Measurements from ENCODE around the gene OOSP1.

OOSP1 gene

GRCh38 chr11:59957094-59957493 lies 18.9 kb downstream of the OOSP1 start:
- H3K36me3 ChIP-seq (ENCODE audit: control insufficient read depth in 5 of 5, insufficient read depth in 5 of 5, low read length in 5 of 5): no peaks in the 10 kb centered on the region
- H3K4me1 ChIP-seq (ENCODE audit: control insufficient read depth in 5 of 5, insufficient read depth in 5 of 5, low read length in 5 of 5): no peaks in the 10 kb centered on the region
- H3K27me3 ChIP-seq (ENCODE audit: control insufficient read depth in 5 of 5, insufficient read depth in 4 of 5, low read length in 5 of 5): no peaks in the 10 kb centered on the region
- no peaks in the 10 kb centered on the region for H3K9me3 ChIP-seq (ENCODE audit: control insufficient read depth in 5 of 5, low read length in 5 of 5)
- H3K9ac ChIP-seq (ENCODE audit: low read length in 5 of 5): no peak overlapping the region
- no peak overlapping the region for H3K27ac ChIP-seq (ENCODE audit: low read depth, low read length)
- H3K4me3 ChIP-seq (ENCODE audit: low read depth in 1 of 5, low read length in 5 of 5): no peak overlapping the region

GRCh38 chr11:59960502-59961381 lies 22.5 kb downstream of the OOSP1 start:
- no peak overlapping the region for H3K4me3 ChIP-seq (ENCODE audit: low read depth in 1 of 5, low read length in 5 of 5)
- no peak overlapping the region for H3K27ac ChIP-seq (ENCODE audit: low read depth, low read length)
- H3K36me3 ChIP-seq (ENCODE audit: control insufficient read depth in 5 of 5, insufficient read depth in 5 of 5, low read length in 5 of 5): no peaks in the 10 kb centered on the region
- no peaks in the 10 kb centered on the region for H3K4me1 ChIP-seq (ENCODE audit: control insufficient read depth in 5 of 5, insufficient read depth in 5 of 5, low read length in 5 of 5)
- no peak overlapping the region for H3K9ac ChIP-seq (ENCODE audit: low read length in 5 of 5)
- H3K27me3 ChIP-seq (ENCODE audit: control insufficient read depth in 5 of 5, insufficient read depth in 4 of 5, low read length in 5 of 5): no peaks in the 10 kb centered on the region
- H3K9me3 ChIP-seq (ENCODE audit: control insufficient read depth in 5 of 5, low read length in 5 of 5): no peaks in the 10 kb centered on the region

- no peaks in the 10 kb centered on the region for H3K27me3 ChIP-seq (ENCODE audit: control insufficient read depth in 5 of 5, insufficient read depth in 4 of 5, low read length in 5 of 5)
- no peak overlapping the region for H3K27ac ChIP-seq (ENCODE audit: low read depth, low read length)
- no peaks in the 10 kb centered on the region for H3K36me3 ChIP-seq (ENCODE audit: control insufficient read depth in 5 of 5, insufficient read depth in 5 of 5, low read length in 5 of 5)
- no peak overlapping the region for H3K9ac ChIP-seq (ENCODE audit: low read length in 5 of 5)
- no peak overlapping the region for H3K4me3 ChIP-seq (ENCODE audit: low read depth in 1 of 5, low read length in 5 of 5)
- H3K4me1 ChIP-seq (ENCODE audit: control insufficient read depth in 5 of 5, insufficient read depth in 5 of 5, low read length in 5 of 5): no peaks in the 10 kb centered on the region
- H3K9me3 ChIP-seq (ENCODE audit: control insufficient read depth in 5 of 5, low read length in 5 of 5): no peaks in the 10 kb centered on the region
Observed at GRCh38 chr11:59962107-59962482, 23.9 kb downstream of the OOSP1 start.

GRCh38 chr11:59963733-59964132 lies 25.5 kb downstream of the OOSP1 start, which contains the start of gene OOSP4A:
Gene OOSP4A (plus strand): TSS chr11:59964033. CDS start chr11:59964033, 0 bp downstream.
- Histone ChIP-seq H3K4me1 (ENCODE audit: control insufficient read depth in 5 of 5, insufficient read depth in 5 of 5, low read length in 5 of 5) (no peaks in the 10 kb centered on the region), H3K27ac (ENCODE audit: low read depth, low read length) (no peak within 1 kb of the TSS), H3K27me3 (ENCODE audit: control insufficient read depth in 5 of 5, insufficient read depth in 4 of 5, low read length in 5 of 5) (no peaks in the 10 kb centered on the region), H3K4me3 (ENCODE audit: low read depth in 1 of 5, low read length in 5 of 5) (no peak within 1 kb of the TSS), H3K36me3 (ENCODE audit: control insufficient read depth in 5 of 5, insufficient read depth in 5 of 5, low read length in 5 of 5) (no peaks in the 10 kb centered on the region), H3K9me3 (ENCODE audit: control insufficient read depth in 5 of 5, low read length in 5 of 5) (no peaks in the 10 kb centered on the region), H3K9ac (ENCODE audit: low read length in 5 of 5) (no peak within 1 kb of the TSS)

- Histone ChIP-seq H3K36me3 (ENCODE audit: control insufficient read depth in 5 of 5, insufficient read depth in 5 of 5, low read length in 5 of 5) (no peaks in the 10 kb centered on the region), H3K27me3 (ENCODE audit: control insufficient read depth in 5 of 5, insufficient read depth in 4 of 5, low read length in 5 of 5) (no peaks in the 10 kb centered on the region), H3K9me3 (ENCODE audit: control insufficient read depth in 5 of 5, low read length in 5 of 5) (no peaks in the 10 kb centered on the region), H3K4me1 (ENCODE audit: control insufficient read depth in 5 of 5, insufficient read depth in 5 of 5, low read length in 5 of 5) (no peaks in the 10 kb centered on the region), H3K4me3 (ENCODE audit: low read depth in 1 of 5, low read length in 5 of 5) (no peak overlapping the region), H3K9ac (ENCODE audit: low read length in 5 of 5) (no peak overlapping the region), H3K27ac (ENCODE audit: low read depth, low read length) (no peak overlapping the region)
Observed at GRCh38 chr11:59965424-59965823, 27.2 kb downstream of the OOSP1 start.

GRCh38 chr11:59966201-59966600 lies 28.0 kb downstream of the OOSP1 start:
- Histone ChIP-seq H3K4me1 (ENCODE audit: control insufficient read depth in 5 of 5, insufficient read depth in 5 of 5, low read length in 5 of 5) (no peaks in the 10 kb centered on the region), H3K27me3 (ENCODE audit: control insufficient read depth in 5 of 5, insufficient read depth in 4 of 5, low read length in 5 of 5) (no peaks in the 10 kb centered on the region), H3K4me3 (ENCODE audit: low read depth in 1 of 5, low read length in 5 of 5) (no peak overlapping the region), H3K27ac (ENCODE audit: low read depth, low read length) (no peak overlapping the region), H3K36me3 (ENCODE audit: control insufficient read depth in 5 of 5, insufficient read depth in 5 of 5, low read length in 5 of 5) (no peaks in the 10 kb centered on the region), H3K9ac (ENCODE audit: low read length in 5 of 5) (no peak overlapping the region), H3K9me3 (ENCODE audit: control insufficient read depth in 5 of 5, low read length in 5 of 5) (no peaks in the 10 kb centered on the region)

- Histone ChIP-seq H3K4me3 (ENCODE audit: low read depth in 1 of 5, low read length in 5 of 5) (no peak overlapping the region), H3K27ac (ENCODE audit: low read depth, low read length) (no peak overlapping the region), H3K9me3 (ENCODE audit: control insufficient read depth in 5 of 5, low read length in 5 of 5) (no peaks in the 10 kb centered on the region), H3K27me3 (ENCODE audit: control insufficient read depth in 5 of 5, insufficient read depth in 4 of 5, low read length in 5 of 5) (no peaks in the 10 kb centered on the region), H3K9ac (ENCODE audit: low read length in 5 of 5) (no peak overlapping the region), H3K36me3 (ENCODE audit: control insufficient read depth in 5 of 5, insufficient read depth in 5 of 5, low read length in 5 of 5) (no peaks in the 10 kb centered on the region), H3K4me1 (ENCODE audit: control insufficient read depth in 5 of 5, insufficient read depth in 5 of 5, low read length in 5 of 5) (no peaks in the 10 kb centered on the region)
Observed at GRCh38 chr11:59967677-59968394, 29.6 kb downstream of the OOSP1 start.

GRCh38 chr11:59968395-59968783 lies 30.2 kb downstream of the OOSP1 start:
- no peaks in the 10 kb centered on the region for H3K27me3 ChIP-seq (ENCODE audit: control insufficient read depth in 5 of 5, insufficient read depth in 4 of 5, low read length in 5 of 5)
- no peak overlapping the region for H3K27ac ChIP-seq (ENCODE audit: low read depth, low read length)
- no peak overlapping the region for H3K9ac ChIP-seq (ENCODE audit: low read length in 5 of 5)
- H3K9me3 ChIP-seq (ENCODE audit: control insufficient read depth in 5 of 5, low read length in 5 of 5): no peaks in the 10 kb centered on the region
- H3K36me3 ChIP-seq (ENCODE audit: control insufficient read depth in 5 of 5, insufficient read depth in 5 of 5, low read length in 5 of 5): no peaks in the 10 kb centered on the region
- no peak overlapping the region for H3K4me3 ChIP-seq (ENCODE audit: low read depth in 1 of 5, low read length in 5 of 5)
- H3K4me1 ChIP-seq (ENCODE audit: control insufficient read depth in 5 of 5, insufficient read depth in 5 of 5, low read length in 5 of 5): no peaks in the 10 kb centered on the region

- no peak overlapping the region for H3K4me3 ChIP-seq (ENCODE audit: low read depth in 1 of 5, low read length in 5 of 5)
- no peaks in the 10 kb centered on the region for H3K27me3 ChIP-seq (ENCODE audit: control insufficient read depth in 5 of 5, insufficient read depth in 4 of 5, low read length in 5 of 5)
- H3K9me3 ChIP-seq (ENCODE audit: control insufficient read depth in 5 of 5, low read length in 5 of 5): no peaks in the 10 kb centered on the region
- H3K36me3 ChIP-seq (ENCODE audit: control insufficient read depth in 5 of 5, insufficient read depth in 5 of 5, low read length in 5 of 5): no peaks in the 10 kb centered on the region
- no peak overlapping the region for H3K9ac ChIP-seq (ENCODE audit: low read length in 5 of 5)
- no peaks in the 10 kb centered on the region for H3K4me1 ChIP-seq (ENCODE audit: control insufficient read depth in 5 of 5, insufficient read depth in 5 of 5, low read length in 5 of 5)
- no peak overlapping the region for H3K27ac ChIP-seq (ENCODE audit: low read depth, low read length)
Observed at GRCh38 chr11:59973097-59973496, 34.9 kb downstream of the OOSP1 start.

GRCh38 chr11:59981106-59981770 lies 43.0 kb downstream of the OOSP1 start:
- no peak overlapping the region for H3K9ac ChIP-seq (ENCODE audit: low read length in 5 of 5)
- no peak overlapping the region for H3K4me3 ChIP-seq (ENCODE audit: low read depth in 1 of 5, low read length in 5 of 5)
- no peaks in the 10 kb centered on the region for H3K36me3 ChIP-seq (ENCODE audit: control insufficient read depth in 5 of 5, insufficient read depth in 5 of 5, low read length in 5 of 5)
- H3K27me3 ChIP-seq (ENCODE audit: control insufficient read depth in 5 of 5, insufficient read depth in 4 of 5, low read length in 5 of 5): no peaks in the 10 kb centered on the region
- H3K4me1 ChIP-seq (ENCODE audit: control insufficient read depth in 5 of 5, insufficient read depth in 5 of 5, low read length in 5 of 5): no peaks in the 10 kb centered on the region
- H3K27ac ChIP-seq (ENCODE audit: low read depth, low read length): no peak overlapping the region
- H3K9me3 ChIP-seq (ENCODE audit: control insufficient read depth in 5 of 5, low read length in 5 of 5): no peaks in the 10 kb centered on the region

Measured in subcutaneous abdominal adipose tissue (tissue), 5 donors.